HL-60 (cell line): Measurements from ENCODE around the gene RUNX1.

ENCODE experiments used
- DNase-seq, 2 experiments: peaks; one replicate each; pipeline ENCODE4 v3.0.0-alpha.2; 2010 to 2020; ENCODE audit warnings: low read depth in 1 of 2, low spot score in 1 of 2
- H3K27ac ChIP-seq: fragments of 250-450 bp; sonication (Bioruptor Pico); replicated peaks from 2 replicates; pipeline ENCODE4 v1.5.1; 2020; ENCODE audit warnings: mild to moderate bottlenecking, moderate library complexity
- H3K27me3 ChIP-seq: fragments of 250-450 bp; sonication (Bioruptor Pico); 2 replicates; pipeline ENCODE4 v1.5.1; 2021; ENCODE audit warnings: mild to moderate bottlenecking, moderate library complexity; ENCODE audit not compliant: insufficient read depth, poor library complexity, severe bottlenecking
- H3K4me3 ChIP-seq: replicated peaks from 2 replicates; pipeline ENCODE4 v1.5.1; 2011; ENCODE audit warnings: mild to moderate bottlenecking, control low read depth, low read length; ENCODE audit not compliant: insufficient read depth
- GABPA ChIP-seq: IDR thresholded peaks from 2 replicates; pipeline ENCODE4 v1.6.1; 2012; ENCODE audit warnings: low read depth
- POLR2AphosphoS5 ChIP-seq: IDR thresholded peaks from 2 replicates; pipeline ENCODE4 v1.6.1; 2012; ENCODE audit warnings: low read depth
- REST ChIP-seq: IDR thresholded peaks from 2 replicates; pipeline ENCODE4 v1.6.1; 2012; ENCODE audit warnings: low read depth; ENCODE audit not compliant: insufficient replicate concordance
- SPI1 ChIP-seq: IDR thresholded peaks from 2 replicates; pipeline ENCODE4 v1.6.1; 2012; ENCODE audit warnings: low read depth, mild to moderate bottlenecking, borderline replicate concordance
- TF ChIP-seq, protein P1 (sequence below): IDR thresholded peaks from one replicate; pipeline ENCODE4 v1.5.1; 2011; ENCODE audit warnings: low read length, control low read depth, inconsistent platforms; ENCODE audit not compliant: insufficient read depth

Gene RUNX1

GRCh38 chr21:34991366-34991957 lies 57.6 kb downstream of the RUNX1 start:
- no peak overlapping the region for H3K27ac ChIP-seq
- no peak for DNase-seq
- TF ChIP-seq POLR2AphosphoS5 (no peak), REST (no peak), GABPA (no peak), SPI1 (no peak)
- TF ChIP-seq, protein P1, sequence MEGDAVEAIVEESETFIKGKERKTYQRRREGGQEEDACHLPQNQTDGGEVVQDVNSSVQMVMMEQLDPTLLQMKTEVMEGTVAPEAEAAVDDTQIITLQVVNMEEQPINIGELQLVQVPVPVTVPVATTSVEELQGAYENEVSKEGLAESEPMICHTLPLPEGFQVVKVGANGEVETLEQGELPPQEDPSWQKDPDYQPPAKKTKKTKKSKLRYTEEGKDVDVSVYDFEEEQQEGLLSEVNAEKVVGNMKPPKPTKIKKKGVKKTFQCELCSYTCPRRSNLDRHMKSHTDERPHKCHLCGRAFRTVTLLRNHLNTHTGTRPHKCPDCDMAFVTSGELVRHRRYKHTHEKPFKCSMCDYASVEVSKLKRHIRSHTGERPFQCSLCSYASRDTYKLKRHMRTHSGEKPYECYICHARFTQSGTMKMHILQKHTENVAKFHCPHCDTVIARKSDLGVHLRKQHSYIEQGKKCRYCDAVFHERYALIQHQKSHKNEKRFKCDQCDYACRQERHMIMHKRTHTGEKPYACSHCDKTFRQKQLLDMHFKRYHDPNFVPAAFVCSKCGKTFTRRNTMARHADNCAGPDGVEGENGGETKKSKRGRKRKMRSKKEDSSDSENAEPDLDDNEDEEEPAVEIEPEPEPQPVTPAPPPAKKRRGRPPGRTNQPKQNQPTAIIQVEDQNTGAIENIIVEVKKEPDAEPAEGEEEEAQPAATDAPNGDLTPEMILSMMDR: no peak
- H3K4me3 ChIP-seq: no peak overlapping the region
- H3K27me3 ChIP-seq: no peaks in the 10 kb centered on the region

DNA sequence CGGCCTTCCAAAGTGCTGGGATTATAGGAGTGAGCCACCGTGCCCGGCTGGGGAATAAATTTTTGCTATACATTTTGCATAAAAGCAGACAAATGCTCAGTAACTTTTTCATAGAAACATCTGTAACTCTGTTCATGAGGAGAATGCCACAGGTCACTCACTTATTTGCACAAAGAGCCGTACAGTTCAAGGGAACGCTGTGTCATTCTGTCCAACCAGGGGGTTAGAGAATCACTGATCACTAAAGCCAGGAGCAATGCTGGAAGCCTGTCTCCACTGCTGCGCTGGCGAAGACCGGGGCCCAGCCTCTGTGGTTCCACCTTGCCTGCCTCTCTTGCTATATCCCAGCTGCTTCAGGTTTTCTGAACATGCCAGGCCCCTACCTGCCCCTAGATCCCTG lies 58.3 kb downstream of the RUNX1 start:
- no peak for DNase-seq
- Histone ChIP-seq H3K4me3 (no peak overlapping the region), H3K27me3 (no peaks in the 10 kb centered on the region), H3K27ac (no peak overlapping the region)
- TF ChIP-seq GABPA: no peak
- TF ChIP-seq SPI1: no peak
- TF ChIP-seq, protein P1: no peak
- no peak for TF ChIP-seq REST
- TF ChIP-seq POLR2AphosphoS5: no peak

DNA sequence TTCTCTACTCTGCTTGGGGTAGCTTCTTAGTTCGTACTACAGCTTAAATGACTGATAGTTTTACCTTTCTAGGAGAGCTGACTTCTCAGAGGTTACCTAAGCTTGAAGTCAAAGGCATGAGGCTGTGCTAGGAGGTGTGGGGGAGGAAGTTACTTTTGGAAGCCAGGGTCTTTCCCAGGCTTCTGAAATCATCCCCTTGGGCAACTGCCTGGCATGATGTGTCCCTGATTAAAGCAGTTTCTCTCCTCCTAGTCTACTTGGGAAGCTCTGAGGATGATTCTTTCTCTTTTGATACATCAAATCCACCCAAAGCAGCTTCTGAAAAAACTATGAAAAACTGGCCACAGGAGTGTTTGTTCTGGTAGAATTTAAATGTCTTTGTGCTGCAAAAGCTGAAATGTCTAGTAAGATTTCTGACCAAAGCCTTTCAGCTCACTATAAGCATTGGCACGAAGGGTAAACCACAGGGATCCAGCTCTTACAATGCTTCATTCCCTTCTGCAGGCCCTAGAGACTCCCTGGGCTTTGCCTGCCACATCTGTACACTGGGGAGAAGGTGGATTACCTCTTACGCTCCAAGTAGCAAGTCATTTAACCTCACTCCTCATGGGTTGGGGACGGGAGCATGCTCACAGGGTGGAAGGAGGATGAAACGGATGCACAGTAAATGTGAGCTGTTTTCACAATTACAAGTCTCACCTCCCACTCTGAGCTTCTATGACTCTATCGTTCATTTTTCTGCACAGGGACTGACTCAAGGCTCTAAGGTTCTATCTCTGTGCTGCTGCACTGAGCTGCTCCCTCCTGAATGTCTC lies 59.6 kb downstream of the RUNX1 start:
- no peak for TF ChIP-seq SPI1
- TF ChIP-seq, protein P1: no peak
- no peak for TF ChIP-seq GABPA
- no peak for TF ChIP-seq POLR2AphosphoS5
- no peak for TF ChIP-seq REST
- Histone ChIP-seq H3K27me3 (no peaks in the 10 kb centered on the region), H3K27ac (no peak overlapping the region), H3K4me3 (no peak overlapping the region)
- DNase-seq: no peak
